Measurements from ENCODE around the gene ZNF507.

DNA sequence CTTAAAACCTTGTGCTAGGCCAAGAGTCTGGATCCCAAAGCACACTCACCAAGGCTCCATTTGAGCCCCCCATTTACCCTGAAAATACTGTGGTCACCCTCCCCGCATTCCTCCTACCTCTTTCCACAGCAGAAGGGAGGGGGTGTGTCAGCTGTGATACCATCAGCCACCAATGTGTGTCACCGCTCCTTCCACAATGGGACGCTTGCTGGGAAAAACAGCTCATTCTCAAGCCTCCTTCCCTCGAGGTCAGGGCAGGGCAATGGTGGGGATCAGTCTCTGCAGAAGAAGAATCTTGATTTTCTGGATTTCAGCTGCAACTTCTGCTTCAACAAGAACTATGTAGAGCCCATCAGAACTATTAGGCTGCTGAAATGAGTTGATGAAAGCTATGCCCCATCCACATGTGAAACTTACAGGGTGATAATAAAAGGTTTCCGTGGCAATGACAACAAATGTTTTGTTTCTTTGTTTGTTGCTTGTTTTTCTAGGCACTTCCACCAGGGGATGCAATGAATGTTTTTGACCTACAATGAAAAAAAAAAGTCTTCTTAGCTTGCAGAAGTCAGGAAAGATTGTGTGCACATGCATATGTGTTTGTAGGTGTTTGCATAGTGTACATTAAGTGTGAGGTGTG, 26.4 kb upstream of the ZNF507 start:
- TF ChIP-seq, protein P1, sequence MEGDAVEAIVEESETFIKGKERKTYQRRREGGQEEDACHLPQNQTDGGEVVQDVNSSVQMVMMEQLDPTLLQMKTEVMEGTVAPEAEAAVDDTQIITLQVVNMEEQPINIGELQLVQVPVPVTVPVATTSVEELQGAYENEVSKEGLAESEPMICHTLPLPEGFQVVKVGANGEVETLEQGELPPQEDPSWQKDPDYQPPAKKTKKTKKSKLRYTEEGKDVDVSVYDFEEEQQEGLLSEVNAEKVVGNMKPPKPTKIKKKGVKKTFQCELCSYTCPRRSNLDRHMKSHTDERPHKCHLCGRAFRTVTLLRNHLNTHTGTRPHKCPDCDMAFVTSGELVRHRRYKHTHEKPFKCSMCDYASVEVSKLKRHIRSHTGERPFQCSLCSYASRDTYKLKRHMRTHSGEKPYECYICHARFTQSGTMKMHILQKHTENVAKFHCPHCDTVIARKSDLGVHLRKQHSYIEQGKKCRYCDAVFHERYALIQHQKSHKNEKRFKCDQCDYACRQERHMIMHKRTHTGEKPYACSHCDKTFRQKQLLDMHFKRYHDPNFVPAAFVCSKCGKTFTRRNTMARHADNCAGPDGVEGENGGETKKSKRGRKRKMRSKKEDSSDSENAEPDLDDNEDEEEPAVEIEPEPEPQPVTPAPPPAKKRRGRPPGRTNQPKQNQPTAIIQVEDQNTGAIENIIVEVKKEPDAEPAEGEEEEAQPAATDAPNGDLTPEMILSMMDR (IDR thresholded peaks at IDR 0.05) = peak in 1 of 3 experiments; percentile 22
- TF ChIP-seq POLR2A (IDR thresholded peaks at IDR 0.05; ENCODE audit: low read depth) = no peak

Measured in esophagus muscularis mucosa (tissue), 3 donors.